ENCODE results near the gene INAFM2.

- no peak for TF ChIP-seq CTCF (IDR thresholded peaks at IDR 0.05; ENCODE audit: low read length)
- TF ChIP-seq EZH2 (IDR thresholded peaks at IDR 0.05; ENCODE audit: borderline replicate concordance, low read length): no peak
Observed at GRCh38 chr15:40361640-40362039, 38.1 kb downstream of the INAFM2 start.

Measured in OCI-LY1 (cell line).